Sigmoid colon (tissue), 7 donors: ENCODE data around the gene IQCK. TPM values are rescaled to one million over a fixed set of nuclear protein-coding genes. Genes with fewer than 3 reads are reported as not detected.

Experiments
- DNase-seq: peaks from one replicate; pipeline ENCODE4 v3.0.0-alpha.2; 2019
- H3K27ac ChIP-seq, 4 donors: fragments of 200-600 bp; sonication (generic); one replicate each; pipeline ENCODE4 v1.5.1; 2016 to 2019; ENCODE audit warnings: mild to moderate bottlenecking in 1 of 4
- H3K27me3 ChIP-seq, 3 donors: fragments of 200-600 bp; sonication (generic); one replicate each; pipeline ENCODE4 v1.5.1; 2019; ENCODE audit warnings: mild to moderate bottlenecking in 1 of 3
- H3K36me3 ChIP-seq, 4 donors: fragments of 200-600 bp; sonication (generic); one replicate each; pipeline ENCODE4 v1.5.1; 2016 to 2019
- H3K4me1 ChIP-seq, 4 donors: fragments of 200-600 bp; sonication (generic); one replicate each; pipeline ENCODE4 v1.5.1; 2017 to 2019
- H3K4me3 ChIP-seq, 4 donors: fragments of 200-600 bp; sonication (generic); one replicate each; pipeline ENCODE4 v1.5.1; 2017 to 2019; ENCODE audit warnings: mild to moderate bottlenecking in 2 of 4, moderate library complexity in 1 of 4
- H3K9me3 ChIP-seq, 4 donors: fragments of 200-600 bp in 3 of 4; sonication (generic) in 3 of 4; one replicate each; pipeline versions ENCODE4 v1.5.1 to v1.6.1; 2013 to 2019
- CTCF ChIP-seq, 4 experiments: fragments of 450-650 bp in 3 of 4; fragments of 200-600 bp in 1 of 4; IDR thresholded peaks; one replicate each; pipeline ENCODE4 v1.5.1; 2016 to 2019; ENCODE audit warnings: antibody characterized with exemption in 4 of 4, mild to moderate bottlenecking in 3 of 4, moderate library complexity in 2 of 4
- EP300 ChIP-seq, 4 donors: sonication (generic); formaldehyde crosslinking; IDR thresholded peaks; one replicate each; pipeline ENCODE4 v1.6.1; 2017; ENCODE audit warnings: antibody characterized with exemption in 4 of 4
- POLR2A ChIP-seq, 2 donors: fragments of 450-650 bp; IDR thresholded peaks; one replicate each; pipeline ENCODE4 v1.6.1; 2016; ENCODE audit warnings: antibody characterized with exemption in 2 of 2, mild to moderate bottlenecking in 2 of 2, moderate library complexity in 2 of 2
- POLR2AphosphoS5 ChIP-seq, 4 donors: sonication (generic); formaldehyde crosslinking; IDR thresholded peaks; one replicate each; pipeline ENCODE4 v1.6.1; 2017; ENCODE audit warnings: antibody characterized with exemption in 4 of 4
- WGBS, 2 donors: extraction: QIAGEN DNeasy Blood & Tissue Kit; methylation state at CpG; one replicate each; pipeline ENCODE4 v1.1.7; 2013; 5-methylcytosine and 5-hydroxymethylcytosine counted together
- intact Hi-C: fragments of 100-400 bp; cut with DNase I; formaldehyde crosslinking; loops from one replicate; pipeline ENCODE4 v1.15.1; 2023
- polyA plus RNA-seq, 3 donors: library from polyadenylated mRNA; stranded (reverse); fragments of 200-250 nt; gene quantifications; one replicate each; pipeline ENCODE4 v1.2.3, GENCODE V29; 2013
- total RNA-seq, 4 donors: library from RNA; depleted of rRNA; stranded (reverse); fragments of >200 nt; gene quantifications; one replicate each; pipeline ENCODE4 v1.1.0, GENCODE V29; 2016
- donor health status: healthy with polysubstance abuse.
- donor health status: Bipolar disorder and iron deficiency.
- donor health status: healthy.

Gene IQCK
- total and polyA plus RNA-seq, 7 donors = 5.1 to 16.6 (median 10.3) TPM

DNA sequence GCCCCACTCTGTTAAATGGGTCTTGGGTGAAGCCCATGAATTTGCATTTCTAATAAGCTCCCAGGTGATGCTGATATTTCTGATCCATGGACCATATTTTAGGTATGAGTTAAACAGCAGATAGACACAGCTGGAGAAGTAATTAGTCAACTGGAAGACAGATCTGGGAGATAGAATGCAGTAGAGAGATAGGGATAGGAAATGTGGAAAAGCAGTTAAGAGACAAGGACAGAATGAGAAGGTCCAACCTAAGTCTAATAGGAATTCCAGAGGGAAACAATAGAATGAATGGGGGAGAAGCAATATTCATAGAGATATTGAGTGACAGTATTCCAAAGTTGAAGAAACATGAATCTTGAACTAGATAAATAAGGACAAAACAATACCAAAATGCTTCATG, 94.9 kb downstream of the IQCK start:
- DNase-seq = no peak
- H3K4me3 ChIP-seq = no peak overlapping the region
- H3K27me3 ChIP-seq = no peaks in the 10 kb centered on the region
- H3K27ac ChIP-seq = no peak overlapping the region
- H3K36me3 ChIP-seq = no peaks in the 10 kb centered on the region
- intact Hi-C loops = no loop called here
- H3K4me1 ChIP-seq = no peaks in the 10 kb centered on the region
- no peaks in the 10 kb centered on the region for H3K9me3 ChIP-seq
- TF ChIP-seq POLR2AphosphoS5 (IDR thresholded peaks at IDR 0.05) (no peak), EP300 (IDR thresholded peaks at IDR 0.05) (no peak), POLR2A (IDR thresholded peaks at IDR 0.05) (no peak), CTCF (IDR thresholded peaks at IDR 0.05) (no peak)

GRCh38 chr16:19815418-19815817, 97.3 kb downstream of the IQCK start:
- H3K27me3 ChIP-seq = no peaks in the 10 kb centered on the region
- WGBS, 2 donors = 64 to 86% methylated on average over 2 of the region's 2 CpGs

DNA sequence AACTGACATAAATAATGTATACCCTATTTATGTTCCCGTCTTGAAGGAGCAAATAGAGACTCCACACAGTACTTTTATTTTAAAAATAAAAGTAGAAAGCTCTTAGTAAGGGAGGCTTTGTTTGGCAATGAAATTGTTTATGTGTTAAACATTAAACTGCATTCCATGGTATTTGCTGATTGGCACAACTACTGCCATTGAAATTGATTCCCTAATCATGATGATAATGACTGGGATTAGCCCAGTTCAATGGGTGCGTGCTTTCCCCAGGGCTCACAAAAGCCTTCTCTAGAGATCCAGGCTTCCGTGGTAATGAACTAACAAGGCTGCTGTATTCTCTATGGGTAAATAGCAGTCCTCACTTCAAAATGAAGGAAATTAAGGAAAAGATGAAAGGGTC, 99.1 kb downstream of the IQCK start:
- WGBS, 2 donors = 77 to 85% methylated on average over 3 of the region's 3 CpGs
- Histone ChIP-seq H3K27ac (no peak overlapping the region), H3K4me3 (no peak overlapping the region), H3K27me3 (no peaks in the 10 kb centered on the region), H3K9me3 (no peaks in the 10 kb centered on the region), H3K36me3 (no peaks in the 10 kb centered on the region), H3K4me1 (no peaks in the 10 kb centered on the region)
- intact Hi-C loops = no loop called here
- DNase-seq = no peak
- no peak for TF ChIP-seq EP300 (IDR thresholded peaks at IDR 0.05)

More at GRCh38 chr16:19815418-19815817, 97.3 kb downstream of the IQCK start:
- no peaks in the 10 kb centered on the region for H3K4me1 ChIP-seq
- DNase-seq = no peak
- intact Hi-C loops = no loop called here
- no peak for TF ChIP-seq CTCF (IDR thresholded peaks at IDR 0.05)
- TF ChIP-seq POLR2A (IDR thresholded peaks at IDR 0.05) = no peak
- no peak for TF ChIP-seq EP300 (IDR thresholded peaks at IDR 0.05)
- TF ChIP-seq POLR2AphosphoS5 (IDR thresholded peaks at IDR 0.05) = no peak
- no peak overlapping the region for H3K4me3 ChIP-seq
- no peaks in the 10 kb centered on the region for H3K36me3 ChIP-seq
- H3K9me3 ChIP-seq = no peaks in the 10 kb centered on the region
- no peak overlapping the region for H3K27ac ChIP-seq

- intact Hi-C loops = no loop called here
- DNase-seq = no peak
- no peaks in the 10 kb centered on the region for H3K27me3 ChIP-seq
- H3K4me1 ChIP-seq = no peaks in the 10 kb centered on the region
- no peaks in the 10 kb centered on the region for H3K9me3 ChIP-seq
- TF ChIP-seq POLR2A (IDR thresholded peaks at IDR 0.05) = no peak
- no peak overlapping the region for H3K4me3 ChIP-seq
- no peak overlapping the region for H3K27ac ChIP-seq
- H3K36me3 ChIP-seq = no peaks in the 10 kb centered on the region
- 89 to 91% methylated on average over 7 of the region's 7 CpGs for whole genome bisulfite sequencing, 2 donors
Observed at GRCh38 chr16:19817875-19818274, 99.8 kb downstream of the IQCK start.

DNA sequence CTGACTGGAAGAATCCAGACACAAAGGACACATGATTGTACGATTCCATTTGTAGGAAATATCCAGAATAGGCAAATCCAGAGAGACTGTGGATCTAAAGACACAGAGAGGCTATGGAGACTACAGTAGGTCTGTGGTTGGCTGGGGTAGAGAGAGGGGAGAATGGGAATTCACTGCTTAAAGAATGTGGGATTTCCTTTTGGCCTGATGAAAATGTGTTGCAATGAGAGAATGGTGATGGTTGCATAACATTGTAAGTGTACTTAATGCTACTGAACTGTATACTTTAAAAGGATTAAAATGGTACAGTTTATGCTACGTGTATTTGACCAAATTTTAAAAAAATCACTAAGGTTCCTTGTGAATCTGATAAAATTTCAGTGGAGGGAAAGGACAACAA, 104.5 kb downstream of the IQCK start:
- TF ChIP-seq CTCF (IDR thresholded peaks at IDR 0.05) (no peak), EP300 (IDR thresholded peaks at IDR 0.05) (no peak), POLR2A (IDR thresholded peaks at IDR 0.05) (no peak), POLR2AphosphoS5 (IDR thresholded peaks at IDR 0.05) (no peak)
- DNase-seq = no peak
- Histone ChIP-seq H3K4me3 (no peak overlapping the region), H3K9me3 (no peaks in the 10 kb centered on the region), H3K36me3 (no peaks in the 10 kb centered on the region), H3K27me3 (no peaks in the 10 kb centered on the region), H3K4me1 (no peaks in the 10 kb centered on the region), H3K27ac (no peak overlapping the region)
- WGBS, 2 donors = 89 to 91% methylated on average over 2 of the region's 2 CpGs
- intact Hi-C loops = no loop called here

DNA sequence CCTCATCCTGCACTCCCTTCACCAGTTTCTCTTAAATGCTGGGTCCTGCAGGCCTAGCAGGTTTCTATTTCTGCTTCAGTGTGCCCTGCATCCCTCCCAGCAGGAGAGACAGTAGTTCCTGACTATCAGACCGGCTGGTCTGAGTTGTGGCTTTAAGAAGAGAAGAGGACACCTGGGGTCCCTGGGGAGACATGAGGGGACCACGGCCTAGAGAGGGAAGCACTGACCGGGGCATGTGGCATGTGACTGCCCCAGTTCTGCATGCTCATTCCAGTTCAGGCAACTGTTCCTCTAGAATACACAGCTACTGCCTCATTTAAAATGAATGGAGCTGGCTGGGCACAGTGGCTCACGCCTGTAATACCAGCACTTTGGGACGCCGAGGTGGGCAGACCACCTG, 105.3 kb downstream of the IQCK start:
- no peak overlapping the region for H3K4me3 ChIP-seq
- H3K4me1 ChIP-seq = no peaks in the 10 kb centered on the region
- no peak for DNase-seq
- TF ChIP-seq CTCF (IDR thresholded peaks at IDR 0.05) (no peak), POLR2AphosphoS5 (IDR thresholded peaks at IDR 0.05) (no peak), EP300 (IDR thresholded peaks at IDR 0.05) (no peak), POLR2A (IDR thresholded peaks at IDR 0.05) (no peak)
- H3K36me3 ChIP-seq = no peaks in the 10 kb centered on the region
- H3K9me3 ChIP-seq = no peaks in the 10 kb centered on the region
- intact Hi-C loops = no loop called here
- no peaks in the 10 kb centered on the region for H3K27me3 ChIP-seq
- 89 to 91% methylated on average over 6 of the region's 6 CpGs for WGBS, 2 donors
- no peak overlapping the region for H3K27ac ChIP-seq
